Measurements from ENCODE around the gene RAB5B.

GRCh38 chr12:55940065-55940732 is 33.7 kb upstream of the RAB5B start:
- TF ChIP-seq SMARCA5 (IDR thresholded peaks at IDR 0.05) = 0 out of 2 replicates have a peak, but pooled peaks have one; percentile 63
- TF ChIP-seq, protein P1, sequence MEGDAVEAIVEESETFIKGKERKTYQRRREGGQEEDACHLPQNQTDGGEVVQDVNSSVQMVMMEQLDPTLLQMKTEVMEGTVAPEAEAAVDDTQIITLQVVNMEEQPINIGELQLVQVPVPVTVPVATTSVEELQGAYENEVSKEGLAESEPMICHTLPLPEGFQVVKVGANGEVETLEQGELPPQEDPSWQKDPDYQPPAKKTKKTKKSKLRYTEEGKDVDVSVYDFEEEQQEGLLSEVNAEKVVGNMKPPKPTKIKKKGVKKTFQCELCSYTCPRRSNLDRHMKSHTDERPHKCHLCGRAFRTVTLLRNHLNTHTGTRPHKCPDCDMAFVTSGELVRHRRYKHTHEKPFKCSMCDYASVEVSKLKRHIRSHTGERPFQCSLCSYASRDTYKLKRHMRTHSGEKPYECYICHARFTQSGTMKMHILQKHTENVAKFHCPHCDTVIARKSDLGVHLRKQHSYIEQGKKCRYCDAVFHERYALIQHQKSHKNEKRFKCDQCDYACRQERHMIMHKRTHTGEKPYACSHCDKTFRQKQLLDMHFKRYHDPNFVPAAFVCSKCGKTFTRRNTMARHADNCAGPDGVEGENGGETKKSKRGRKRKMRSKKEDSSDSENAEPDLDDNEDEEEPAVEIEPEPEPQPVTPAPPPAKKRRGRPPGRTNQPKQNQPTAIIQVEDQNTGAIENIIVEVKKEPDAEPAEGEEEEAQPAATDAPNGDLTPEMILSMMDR (IDR thresholded peaks at IDR 0.05 in 2 of 3, conservative IDR thresholded peaks at IDR 0.05 in 1 of 3; ENCODE audit: control insufficient read depth in 2 of 3, extremely low read depth in 1 of 3, insufficient read depth in 1 of 3, low read depth in 3 of 3, low read length in 3 of 3) = peak; percentile 91 to 95 (median 94); a peak in 5 of 6 replicates
- no peak for TF ChIP-seq POLR2AphosphoS5 (IDR thresholded peaks at IDR 0.05; ENCODE audit: low read length)
- TF ChIP-seq IRF3 (IDR thresholded peaks at IDR 0.05) = no peak
- TF ChIP-seq, protein P2, sequence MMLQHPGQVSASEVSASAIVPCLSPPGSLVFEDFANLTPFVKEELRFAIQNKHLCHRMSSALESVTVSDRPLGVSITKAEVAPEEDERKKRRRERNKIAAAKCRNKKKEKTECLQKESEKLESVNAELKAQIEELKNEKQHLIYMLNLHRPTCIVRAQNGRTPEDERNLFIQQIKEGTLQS (IDR thresholded peaks at IDR 0.05; ENCODE audit: borderline replicate concordance, extremely low read depth, low read depth, low read length) = no peak
- TF ChIP-seq EP300 (IDR thresholded peaks at IDR 0.05; ENCODE audit: borderline replicate concordance in 1 of 2, control insufficient read depth in 1 of 2, low read depth in 2 of 2, low read length in 2 of 2) = no peak
- peak; percentile 79; the same call in 1 of the 2 replicates for TF ChIP-seq SMC3 (IDR thresholded peaks at IDR 0.05; ENCODE audit: borderline replicate concordance, low read length)
- peak; percentile 61; the same call in 1 of the 2 replicates for TF ChIP-seq YY1 (IDR thresholded peaks at IDR 0.05; ENCODE audit: low read depth, low read length)
- TF ChIP-seq, protein P3, sequence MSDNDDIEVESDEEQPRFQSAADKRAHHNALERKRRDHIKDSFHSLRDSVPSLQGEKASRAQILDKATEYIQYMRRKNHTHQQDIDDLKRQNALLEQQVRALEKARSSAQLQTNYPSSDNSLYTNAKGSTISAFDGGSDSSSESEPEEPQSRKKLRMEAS (IDR thresholded peaks at IDR 0.05; ENCODE audit: low read depth, low read length) = no peak
- no peak for TF ChIP-seq POLR2A (IDR thresholded peaks at IDR 0.05; ENCODE audit: low read depth, low read length)
